Stimulated activated naive CD8-positive, alpha-beta T cell treated with anti-CD3 and anti-CD28 coated beads, Interleukin-15, Interleukin-2, amounts not matched to agents 100 ng/mL and 50 ng/mL, for 24 hours (primary cell): Measurements from ENCODE around the gene MBD3L3.
"Not testable (repeated sequence)": the region's sequence is repeated elsewhere in the genome, so short reads cannot be mapped to it uniquely, and the experiment has no call there.

ENCODE experiments used
- H3K27ac Mint-ChIP-seq: one replicate; pipeline ENCODE4 v1.8.0; 2021; ENCODE audit warnings: mild to moderate bottlenecking, mixed read lengths
- H3K27me3 Mint-ChIP-seq: one replicate; pipeline ENCODE4 v1.8.0; 2021; ENCODE audit warnings: mixed read lengths
- H3K36me3 Mint-ChIP-seq: one replicate; pipeline ENCODE4 v1.8.0; 2021; ENCODE audit warnings: low read depth, mixed read lengths
- H3K4me1 Mint-ChIP-seq: one replicate; pipeline ENCODE4 v1.8.0; 2021; ENCODE audit warnings: low read depth, mixed read lengths
- H3K4me3 Mint-ChIP-seq: one replicate; pipeline ENCODE4 v1.8.0; 2021; ENCODE audit warnings: mild to moderate bottlenecking, mixed read lengths
- H3K9me3 Mint-ChIP-seq: one replicate; pipeline ENCODE4 v1.8.0; 2021; ENCODE audit warnings: mixed read lengths

The MBD3L3 gene

GRCh38 chr19:7069904-7070226, 11.4 kb upstream of the MBD3L3 start:
- Mint-ChIP-seq H3K4me3 (peak overlapping the region; percentile 95), H3K36me3 (peaks cover 33% of the 10 kb centered on the region), H3K4me1 (peaks cover 28% of the 10 kb centered on the region), H3K27me3 (no peaks in the 10 kb centered on the region), H3K27ac (peak overlapping the region; percentile 85), H3K9me3 (no peaks in the 10 kb centered on the region)

- Mint-ChIP-seq H3K36me3 (peaks cover 27% of the 10 kb centered on the region), H3K4me3 (peak within 1 kb of the TSS; percentile 95), H3K9me3 (no peaks in the 10 kb centered on the region), H3K4me1 (peaks cover 28% of the 10 kb centered on the region), H3K27ac (peak within 1 kb of the TSS; percentile 85), H3K27me3 (no peaks in the 10 kb centered on the region)
These were observed 10.8 kb upstream of the MBD3L3 start, which contains the start of gene ZNF557 for GRCh38 chr19:7069042-7069903. TSS of gene ZNF557 (plus strand) at chr19:7069703. CDS start at chr19:7075075, 5,372 bp downstream.

GRCh38 chr19:7068599-7068998, 10.1 kb upstream of the MBD3L3 start:
- Mint-ChIP-seq H3K4me3 (peak overlapping the region; percentile 95), H3K27ac (peak overlapping the region; percentile 85), H3K9me3 (no peaks in the 10 kb centered on the region), H3K27me3 (no peaks in the 10 kb centered on the region), H3K4me1 (peaks cover 28% of the 10 kb centered on the region), H3K36me3 (peaks cover 21% of the 10 kb centered on the region)

- Mint-ChIP-seq H3K4me3 (no peak overlapping the region), H3K9me3 (no peaks in the 10 kb centered on the region), H3K27me3 (no peaks in the 10 kb centered on the region), H3K27ac (no peak overlapping the region), H3K36me3 (peaks cover 15% of the 10 kb centered on the region), H3K4me1 (peaks cover 28% of the 10 kb centered on the region)
These were observed 9.2 kb upstream of the MBD3L3 start for GRCh38 chr19:7067716-7068115.

- H3K36me3 Mint-ChIP-seq, H3K4me3 Mint-ChIP-seq, H3K27ac Mint-ChIP-seq, H3K9me3 Mint-ChIP-seq, H3K27me3 Mint-ChIP-seq: not testable (repeated sequence)
- peaks cover 22% of the 10 kb centered on the region for H3K4me1 Mint-ChIP-seq
These were observed 8.6 kb upstream of the MBD3L3 start for GRCh38 chr19:7067122-7067521.

GRCh38 chr19:7063764-7064418, 5.4 kb upstream of the MBD3L3 start:
- Mint-ChIP-seq H3K27ac (no peak overlapping the region), H3K36me3 (no peaks in the 10 kb centered on the region), H3K4me3 (no peak overlapping the region), H3K4me1 (peaks cover 2% of the 10 kb centered on the region), H3K27me3 (no peaks in the 10 kb centered on the region), H3K9me3 (no peaks in the 10 kb centered on the region)

GRCh38 chr19:7063339-7063738, 4.9 kb upstream of the MBD3L3 start:
- H3K27ac Mint-ChIP-seq = no peak overlapping the region
- no peaks in the 10 kb centered on the region for H3K4me1 Mint-ChIP-seq
- no peaks in the 10 kb centered on the region for H3K36me3 Mint-ChIP-seq
- H3K9me3 Mint-ChIP-seq = no peaks in the 10 kb centered on the region
- no peaks in the 10 kb centered on the region for H3K27me3 Mint-ChIP-seq
- no peak overlapping the region for H3K4me3 Mint-ChIP-seq

- H3K9me3 Mint-ChIP-seq, H3K27me3 Mint-ChIP-seq: not testable (repeated sequence)
These were observed 1.5 kb upstream of the MBD3L3 start for GRCh38 chr19:7059977-7060376.

GRCh38 chr19:7056371-7056770, 2.1 kb downstream of the MBD3L3 start:
- not testable (repeated sequence) for H3K36me3 Mint-ChIP-seq, H3K27ac Mint-ChIP-seq, H3K4me3 Mint-ChIP-seq, H3K9me3 Mint-ChIP-seq, H3K4me1 Mint-ChIP-seq, H3K27me3 Mint-ChIP-seq

More at GRCh38 chr19:7059977-7060376, 1.5 kb upstream of the MBD3L3 start:
- not testable (repeated sequence) for H3K4me3 Mint-ChIP-seq, H3K27ac Mint-ChIP-seq, H3K36me3 Mint-ChIP-seq, H3K4me1 Mint-ChIP-seq

GRCh38 chr19:7055679-7056078, 2.8 kb downstream of the MBD3L3 start:
- not testable (repeated sequence) for H3K27me3 Mint-ChIP-seq, H3K36me3 Mint-ChIP-seq, H3K9me3 Mint-ChIP-seq, H3K27ac Mint-ChIP-seq, H3K4me3 Mint-ChIP-seq, H3K4me1 Mint-ChIP-seq

- not testable (repeated sequence) for H3K4me3 Mint-ChIP-seq, H3K36me3 Mint-ChIP-seq, H3K27me3 Mint-ChIP-seq, H3K27ac Mint-ChIP-seq, H3K4me1 Mint-ChIP-seq, H3K9me3 Mint-ChIP-seq
These were observed 3.7 kb downstream of the MBD3L3 start for GRCh38 chr19:7054635-7055368.

GRCh38 chr19:7052896-7053295, 5.6 kb downstream of the MBD3L3 start:
- not testable (repeated sequence) for H3K27ac Mint-ChIP-seq, H3K4me3 Mint-ChIP-seq, H3K36me3 Mint-ChIP-seq, H3K27me3 Mint-ChIP-seq, H3K9me3 Mint-ChIP-seq, H3K4me1 Mint-ChIP-seq

GRCh38 chr19:7051421-7051820, 7.1 kb downstream of the MBD3L3 start:
- H3K27ac Mint-ChIP-seq, H3K4me1 Mint-ChIP-seq, H3K27me3 Mint-ChIP-seq, H3K9me3 Mint-ChIP-seq, H3K36me3 Mint-ChIP-seq, H3K4me3 Mint-ChIP-seq: not testable (repeated sequence)

GRCh38 chr19:7049021-7049420, 9.5 kb downstream of the MBD3L3 start, which contains the start of gene MBD3L2:
TSS of gene MBD3L2 (plus strand) at chr19:7049321. CDS start at chr19:7049374, 53 bp downstream.
- not testable (repeated sequence) for H3K4me3 Mint-ChIP-seq, H3K9me3 Mint-ChIP-seq, H3K36me3 Mint-ChIP-seq, H3K27ac Mint-ChIP-seq, H3K27me3 Mint-ChIP-seq, H3K4me1 Mint-ChIP-seq

- H3K36me3 Mint-ChIP-seq, H3K27me3 Mint-ChIP-seq, H3K4me3 Mint-ChIP-seq, H3K4me1 Mint-ChIP-seq, H3K27ac Mint-ChIP-seq, H3K9me3 Mint-ChIP-seq: not testable (repeated sequence)
These were observed 16.9 kb downstream of the MBD3L3 start for GRCh38 chr19:7041563-7041962.
